GM12878 (cell line): ENCODE results near the gene RTN4. TPM values are rescaled to one million over a fixed set of nuclear protein-coding genes. Genes with fewer than 3 reads are reported as not detected.

ENCODE experiments used
- ATAC-seq: fragments of 200-7000 bp; cut with Tn5 transposase; 3 replicates; pipeline ENCODE4 v1.9.1; 2020; ENCODE audit warnings: mild to moderate bottlenecking, moderate library complexity
- BruUV-seq: library from RNA; stranded (reverse); fragments of 400-500 nt; replicated peaks from 2 replicates; lab custom pipeline; 2021; lab: Mats Ljungman, UMichigan
- CTCF ChIA-PET: fragments of 300-600 bp; sonication (Branson Sonifier 250); formaldehyde crosslinking; extraction: SDS; loops from one replicate; lab custom pipeline; 2021; ENCODE audit warnings: inconsistent platforms; lab: Yijun Ruan, JAX
- POLR2A ChIA-PET: fragments of 350-600 bp; formaldehyde crosslinking; extraction: SDS; loops from one replicate; lab custom pipeline; 2021; ENCODE audit warnings: inconsistent platforms; lab: Charles Lee
- RAD21 ChIA-PET: fragments of 300-600 bp; sonication (Branson Sonifier 250); formaldehyde crosslinking; loops from one replicate; lab custom pipeline; 2023; ENCODE audit warnings: antibody characterized with exemption; ENCODE audit not compliant: unreplicated experiment; lab: Charles Lee
- SMC1A ChIA-PET: fragments of 300-600 bp; sonication (Branson Sonifier 250); formaldehyde crosslinking; loops from one replicate; lab custom pipeline; 2023; ENCODE audit not compliant: unreplicated experiment, uncharacterized antibody; lab: Charles Lee
- DNase-seq: peaks from one replicate; pipeline ENCODE4 v3.0.0-alpha.2; 2011; ENCODE audit warnings: low read depth, low spot score
- FAIRE-seq: peaks from 3 replicates; lab custom pipeline; 2011; peaks lifted over from hg19 to GRCh38; lab: Jason Lieb, UNC
- H2AFZ ChIP-seq: 2 replicates; pipeline ENCODE4 v1.6.0; 2011; ENCODE audit warnings: low read depth, low read length, control low read depth; ENCODE audit not compliant: control insufficient read depth
- H3K27ac ChIP-seq: 2 replicates; pipeline ENCODE4 v1.5.1; 2011; ENCODE audit warnings: control low read depth; ENCODE audit not compliant: control insufficient read depth, insufficient read depth
- H3K27me3 ChIP-seq, 2 experiments: replicated peaks in 1 of 2; 2 replicates each; pipeline versions ENCODE4 v1.6.0 to v1.6.1; 2011; ENCODE audit warnings: low read length in 1 of 2; ENCODE audit not compliant: control insufficient read depth in 2 of 2, insufficient read depth in 2 of 2
- H3K36me3 ChIP-seq, 2 experiments: 2 replicates each; pipeline ENCODE4 v1.5.1; 2011; ENCODE audit warnings: low read length in 1 of 2; ENCODE audit not compliant: control insufficient read depth in 2 of 2, insufficient read depth in 2 of 2
- H3K4me1 ChIP-seq: 2 replicates; pipeline ENCODE4 v1.6.1; 2011; ENCODE audit warnings: mild to moderate bottlenecking, low read length, moderate library complexity, mixed read lengths; ENCODE audit not compliant: control insufficient read depth, insufficient read depth
- H3K4me2 ChIP-seq: 2 replicates; pipeline ENCODE4 v1.6.0; 2011; ENCODE audit warnings: control low read depth; ENCODE audit not compliant: control insufficient read depth, insufficient read depth
- H3K4me3 ChIP-seq: fragments of 200-600 bp; sonication (generic); 2 replicates; pipeline ENCODE4 v1.5.1; 2016
- H3K79me2 ChIP-seq: 2 replicates; pipeline ENCODE4 v1.6.0; 2011; ENCODE audit warnings: low read length; ENCODE audit not compliant: control insufficient read depth, insufficient read depth
- H3K9ac ChIP-seq: 2 replicates; pipeline ENCODE4 v1.8.0; 2011; ENCODE audit warnings: low read length, control low read depth, mixed read lengths; ENCODE audit not compliant: control insufficient read depth, insufficient read depth
- H3K9me3 ChIP-seq: replicated peaks from 3 replicates; pipeline ENCODE4 v1.5.1; 2011; ENCODE audit warnings: mild to moderate bottlenecking, low read length; ENCODE audit not compliant: control insufficient read depth, insufficient read depth
- H4K20me1 ChIP-seq: 2 replicates; pipeline ENCODE4 v1.6.0; 2011; ENCODE audit not compliant: control insufficient read depth, insufficient read depth
- ATF7 ChIP-seq: fragments of 450-650 bp; IDR thresholded peaks from 2 replicates; pipeline ENCODE4 v1.6.1; 2016; ENCODE audit warnings: low read depth, mild to moderate bottlenecking
- EZH2 ChIP-seq: IDR thresholded peaks from 2 replicates; pipeline ENCODE4 v1.6.1; 2012; ENCODE audit warnings: low read depth, mild to moderate bottlenecking, control low read depth, inconsistent platforms, low read length, borderline replicate concordance; ENCODE audit not compliant: control insufficient read depth
- IKZF1 ChIP-seq: fragments of 450-650 bp; conservative IDR thresholded peaks from 2 replicates; pipeline ENCODE4 v1.6.1; 2017; ENCODE audit warnings: antibody characterized with exemption, mild to moderate bottlenecking
- KAT2A ChIP-seq: conservative IDR thresholded peaks from 2 replicates; pipeline ENCODE4 v1.6.1; 2011; ENCODE audit warnings: low read depth, low read length; ENCODE audit not compliant: control insufficient read depth
- PAX5 ChIP-seq: IDR thresholded peaks from 2 replicates; pipeline ENCODE4 v1.6.1; 2011; ENCODE audit warnings: low read depth, low read length, borderline replicate concordance
- POLR2A ChIP-seq: IDR thresholded peaks from 2 replicates; pipeline ENCODE4 v1.6.1; 2011; ENCODE audit warnings: low read depth, mild to moderate bottlenecking, low read length
- RAD51 ChIP-seq: fragments of 450-650 bp; IDR thresholded peaks from 2 replicates; pipeline ENCODE4 v1.6.1; 2016; ENCODE audit warnings: moderate library complexity, mild to moderate bottlenecking, inconsistent platforms
- SMAD5 ChIP-seq: IDR thresholded peaks from 2 replicates; pipeline ENCODE4 v1.6.1; 2016; ENCODE audit warnings: antibody characterized with exemption, low read depth
- TAF1 ChIP-seq: IDR thresholded peaks from 2 replicates; pipeline ENCODE4 v1.6.1; 2011; ENCODE audit warnings: mild to moderate bottlenecking, low read depth, low read length, borderline replicate concordance
- TCF3 ChIP-seq: IDR thresholded peaks from 2 replicates; pipeline ENCODE4 v1.6.1; 2012; ENCODE audit warnings: low read depth, mild to moderate bottlenecking, low read length, borderline replicate concordance; ENCODE audit not compliant: insufficient read depth
- ZNF24 ChIP-seq: fragments of 450-650 bp; IDR thresholded peaks from 2 replicates; pipeline ENCODE4 v1.6.1; 2017; ENCODE audit warnings: antibody characterized with exemption, mild to moderate bottlenecking
- ZNF622 ChIP-seq: fragments of 450-650 bp; IDR thresholded peaks from 2 replicates; pipeline ENCODE4 v1.6.1; 2017; ENCODE audit warnings: mild to moderate bottlenecking, inconsistent platforms
- WGBS: methylation state at CpG from one replicate; pipeline ENCODE4 v1.1.6; 2016; ENCODE audit warnings: low lambda C conversion rate; ENCODE audit not compliant: insufficient replicate concordance, insufficient coverage; ENCODE audit errors: missing lambda C conversion rate; 5-methylcytosine and 5-hydroxymethylcytosine counted together
- in situ Hi-C: fragments of 300-500 bp; cut with MboI; formaldehyde crosslinking; loops from 9 replicates; pipeline ENCODE4 v1.14.3; 2018; ENCODE audit warnings: mixed read lengths
- intact Hi-C: fragments of 100-400 bp; cut with micrococcal nuclease; formaldehyde crosslinking; loops from one replicate; pipeline ENCODE4 v1.14.2; 2022; ENCODE audit not compliant: unreplicated experiment
- polyA plus RNA-seq, 11 experiments: library from polyadenylated mRNA; depleted of rRNA in 4 of 11; unstranded in 6 of 11; stranded (reverse) in 5 of 11; fragments of >200 nt; fragmentation: Nextera tagmentation in 4 of 11; fragmentation: Illumina TruSeq in 1 of 11; extraction: Ambion mirVana in 4 of 11; extraction: Trizol in 1 of 11; gene quantifications; 1 replicate in 1 of 11; 2 replicates in 10 of 11; pipeline versions ENCODE4 v1.2.1 to v1.2.3, GENCODE V29; 2011 to 2016; ENCODE audit warnings: inconsistent platforms in 2 of 11, missing spikeins in 2 of 11, low read depth in 1 of 11
- total RNA-seq, 4 experiments: library from RNA; depleted of rRNA in 3 of 4; stranded (reverse); fragments of >200 nt in 3 of 4; fragmentation: Illumina TruSeq in 1 of 4; extraction: Trizol in 1 of 4; gene quantifications; 2 replicates each; pipeline versions ENCODE4 v1.2.1 to v1.2.3, GENCODE V29; 2013 to 2021
- TF ChIP-seq, protein P1 (sequence below): fragments of 450-650 bp; IDR thresholded peaks from 2 replicates; pipeline ENCODE4 v1.6.1; 2014; ENCODE audit warnings: mild to moderate bottlenecking
- TF ChIP-seq, protein P2 (sequence below): IDR thresholded peaks from 2 replicates; pipeline ENCODE4 v1.6.1; 2011; ENCODE audit warnings: borderline replicate concordance, low read depth, mild to moderate bottlenecking, moderate library complexity, low read length; ENCODE audit not compliant: insufficient read depth, poor library complexity, severe bottlenecking
- TF ChIP-seq, protein P3 (sequence below): fragments of 450-650 bp; IDR thresholded peaks from 2 replicates; pipeline ENCODE4 v1.6.1; 2016; ENCODE audit warnings: mild to moderate bottlenecking, moderate library complexity, borderline replicate concordance
- TF ChIP-seq, protein P4 (sequence below): fragments of 450-650 bp; IDR thresholded peaks from 2 replicates; pipeline ENCODE4 v1.6.1; 2016; ENCODE audit warnings: mild to moderate bottlenecking

Gene RTN4
- total and polyA plus RNA-seq, 10 of the 15 experiments (the other 5 are each of a cell fraction or from before 2014, with no cell fraction given) = 56.0 to 133 (median 83.3) TPM

DNA sequence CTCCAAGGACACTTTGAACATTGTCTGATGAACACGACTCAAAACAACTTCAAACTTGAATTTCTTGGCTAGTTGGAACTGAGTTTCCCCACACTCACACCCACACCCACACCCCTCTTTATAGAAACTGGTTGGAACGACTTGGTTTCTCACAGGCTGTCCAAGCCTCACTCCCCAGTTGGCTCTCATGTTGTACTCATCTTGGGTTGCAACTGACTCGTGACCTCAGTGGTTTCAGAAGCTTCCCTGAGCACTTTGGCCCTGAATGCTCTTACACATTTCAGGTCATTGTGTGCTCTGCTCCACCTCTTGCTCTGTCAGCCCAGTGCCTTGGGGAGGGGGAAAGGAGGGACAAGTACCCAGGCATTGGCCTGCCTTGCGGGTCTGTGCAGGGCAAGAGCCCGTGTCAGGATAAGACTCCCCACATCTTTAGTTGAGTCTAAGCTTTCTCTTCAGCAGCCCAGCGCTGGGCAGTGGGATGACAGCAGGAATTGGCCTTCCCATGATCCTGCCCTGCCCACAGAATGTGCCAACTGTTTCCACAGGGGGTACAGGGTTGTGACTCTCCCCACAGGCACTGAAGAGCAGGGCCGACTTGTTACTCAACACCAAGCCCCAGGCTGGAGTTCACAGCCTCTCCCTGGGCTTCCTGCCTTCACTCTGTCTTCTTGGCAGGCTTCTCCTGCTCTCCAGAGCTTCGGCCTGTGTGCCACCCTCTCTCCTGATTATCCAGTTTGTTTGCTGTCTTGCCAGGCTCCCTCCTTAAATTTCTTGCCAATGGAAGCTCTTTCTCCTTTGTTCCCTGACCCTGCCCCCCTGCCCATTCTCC, 104.6 kb downstream of the RTN4 start:
- H4K20me1 ChIP-seq = no peaks in the 10 kb centered on the region
- peak; percentile 15 for DNase-seq
- ATAC-seq = peak; percentile 86
- H3K27me3 ChIP-seq = no peaks in the 10 kb centered on the region
- H3K4me2 ChIP-seq = peak overlapping the region; percentile 38; the same call in 1 of the 2 replicates
- H2AFZ ChIP-seq = no peak overlapping the region; the same call in 1 of the 2 replicates
- ChIA-PET RAD21 (interaction anchor here (0.6 to 1.4 kb wide), 3 partner anchors 31 to 46 kb away, joined by 3 to 4 read pairs (median 4); no protein-coding TSS in a partner anchor), POLR2A (no interaction called here), SMC1A (interaction anchor here (1.2 to 1.7 kb wide), 3 partner anchors 28 to 66 kb away, joined by 3 to 5 read pairs (median 3); no protein-coding TSS in a partner anchor), CTCF (interaction anchor here (0.7 to 2.0 kb wide), 4 partner anchors 15 to 107 kb away, joined by 3 to 5 read pairs (median 3); no protein-coding TSS in a partner anchor)
- H3K4me3 ChIP-seq = no peak overlapping the region
- H3K9ac ChIP-seq = no peak overlapping the region
- H3K79me2 ChIP-seq = no peaks in the 10 kb centered on the region
- H3K4me1 ChIP-seq = peaks cover 7% of the 10 kb centered on the region
- no peaks in the 10 kb centered on the region for H3K9me3 ChIP-seq
- no peaks in the 10 kb centered on the region for H3K36me3 ChIP-seq
- H3K27ac ChIP-seq = no peak overlapping the region
- BruUV-seq = no TSS peak
- intact Hi-C loops = no loop called here
- peak; percentile 93 for FAIRE-seq
- in situ Hi-C loops = no loop called here
- 52% methylated on average over 8 of the region's 8 CpGs for WGBS
- TF ChIP-seq, protein P1, sequence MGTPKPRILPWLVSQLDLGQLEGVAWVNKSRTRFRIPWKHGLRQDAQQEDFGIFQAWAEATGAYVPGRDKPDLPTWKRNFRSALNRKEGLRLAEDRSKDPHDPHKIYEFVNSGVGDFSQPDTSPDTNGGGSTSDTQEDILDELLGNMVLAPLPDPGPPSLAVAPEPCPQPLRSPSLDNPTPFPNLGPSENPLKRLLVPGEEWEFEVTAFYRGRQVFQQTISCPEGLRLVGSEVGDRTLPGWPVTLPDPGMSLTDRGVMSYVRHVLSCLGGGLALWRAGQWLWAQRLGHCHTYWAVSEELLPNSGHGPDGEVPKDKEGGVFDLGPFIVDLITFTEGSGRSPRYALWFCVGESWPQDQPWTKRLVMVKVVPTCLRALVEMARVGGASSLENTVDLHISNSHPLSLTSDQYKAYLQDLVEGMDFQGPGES = no peak
- TF ChIP-seq EZH2 = no peak
- no peak for TF ChIP-seq KAT2A
- TF ChIP-seq, protein P2, sequence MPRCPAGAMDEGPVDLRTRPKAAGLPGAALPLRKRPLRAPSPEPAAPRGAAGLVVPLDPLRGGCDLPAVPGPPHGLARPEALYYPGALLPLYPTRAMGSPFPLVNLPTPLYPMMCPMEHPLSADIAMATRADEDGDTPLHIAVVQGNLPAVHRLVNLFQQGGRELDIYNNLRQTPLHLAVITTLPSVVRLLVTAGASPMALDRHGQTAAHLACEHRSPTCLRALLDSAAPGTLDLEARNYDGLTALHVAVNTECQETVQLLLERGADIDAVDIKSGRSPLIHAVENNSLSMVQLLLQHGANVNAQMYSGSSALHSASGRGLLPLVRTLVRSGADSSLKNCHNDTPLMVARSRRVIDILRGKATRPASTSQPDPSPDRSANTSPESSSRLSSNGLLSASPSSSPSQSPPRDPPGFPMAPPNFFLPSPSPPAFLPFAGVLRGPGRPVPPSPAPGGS = no peak
- TF ChIP-seq SMAD5 = no peak
- no peak for TF ChIP-seq ZNF622
- TF ChIP-seq POLR2A = no peak
- peak; percentile 26; the same call in 1 of the 2 replicates for TF ChIP-seq IKZF1
- TF ChIP-seq TAF1 = no peak
- TF ChIP-seq RAD51 = 0 out of 2 replicates have a peak, but pooled peaks have one; percentile 17
- no peak for TF ChIP-seq PAX5
- TF ChIP-seq, protein P3, sequence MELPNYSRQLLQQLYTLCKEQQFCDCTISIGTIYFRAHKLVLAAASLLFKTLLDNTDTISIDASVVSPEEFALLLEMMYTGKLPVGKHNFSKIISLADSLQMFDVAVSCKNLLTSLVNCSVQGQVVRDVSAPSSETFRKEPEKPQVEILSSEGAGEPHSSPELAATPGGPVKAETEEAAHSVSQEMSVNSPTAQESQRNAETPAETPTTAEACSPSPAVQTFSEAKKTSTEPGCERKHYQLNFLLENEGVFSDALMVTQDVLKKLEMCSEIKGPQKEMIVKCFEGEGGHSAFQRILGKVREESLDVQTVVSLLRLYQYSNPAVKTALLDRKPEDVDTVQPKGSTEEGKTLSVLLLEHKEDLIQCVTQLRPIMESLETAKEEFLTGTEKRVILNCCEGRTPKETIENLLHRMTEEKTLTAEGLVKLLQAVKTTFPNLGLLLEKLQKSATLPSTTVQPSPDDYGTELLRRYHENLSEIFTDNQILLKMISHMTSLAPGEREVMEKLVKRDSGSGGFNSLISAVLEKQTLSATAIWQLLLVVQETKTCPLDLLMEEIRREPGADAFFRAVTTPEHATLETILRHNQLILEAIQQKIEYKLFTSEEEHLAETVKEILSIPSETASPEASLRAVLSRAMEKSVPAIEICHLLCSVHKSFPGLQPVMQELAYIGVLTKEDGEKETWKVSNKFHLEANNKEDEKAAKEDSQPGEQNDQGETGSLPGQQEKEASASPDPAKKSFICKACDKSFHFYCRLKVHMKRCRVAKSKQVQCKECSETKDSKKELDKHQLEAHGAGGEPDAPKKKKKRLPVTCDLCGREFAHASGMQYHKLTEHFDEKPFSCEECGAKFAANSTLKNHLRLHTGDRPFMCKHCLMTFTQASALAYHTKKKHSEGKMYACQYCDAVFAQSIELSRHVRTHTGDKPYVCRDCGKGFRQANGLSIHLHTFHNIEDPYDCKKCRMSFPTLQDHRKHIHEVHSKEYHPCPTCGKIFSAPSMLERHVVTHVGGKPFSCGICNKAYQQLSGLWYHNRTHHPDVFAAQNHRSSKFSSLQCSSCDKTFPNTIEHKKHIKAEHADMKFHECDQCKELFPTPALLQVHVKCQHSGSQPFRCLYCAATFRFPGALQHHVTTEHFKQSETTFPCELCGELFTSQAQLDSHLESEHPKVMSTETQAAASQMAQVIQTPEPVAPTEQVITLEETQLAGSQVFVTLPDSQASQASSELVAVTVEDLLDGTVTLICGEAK = no peak
- TF ChIP-seq TCF3 = no peak
- no peak for TF ChIP-seq ATF7
- TF ChIP-seq, protein P4, sequence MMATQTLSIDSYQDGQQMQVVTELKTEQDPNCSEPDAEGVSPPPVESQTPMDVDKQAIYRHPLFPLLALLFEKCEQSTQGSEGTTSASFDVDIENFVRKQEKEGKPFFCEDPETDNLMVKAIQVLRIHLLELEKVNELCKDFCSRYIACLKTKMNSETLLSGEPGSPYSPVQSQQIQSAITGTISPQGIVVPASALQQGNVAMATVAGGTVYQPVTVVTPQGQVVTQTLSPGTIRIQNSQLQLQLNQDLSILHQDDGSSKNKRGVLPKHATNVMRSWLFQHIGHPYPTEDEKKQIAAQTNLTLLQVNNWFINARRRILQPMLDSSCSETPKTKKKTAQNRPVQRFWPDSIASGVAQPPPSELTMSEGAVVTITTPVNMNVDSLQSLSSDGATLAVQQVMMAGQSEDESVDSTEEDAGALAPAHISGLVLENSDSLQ = no peak
- TF ChIP-seq ZNF24 = no peak
